IPS-18c (cell line): ENCODE data around the gene CLASP1.
"Not testable (repeated sequence)": the region's sequence is repeated elsewhere in the genome, so short reads cannot be mapped to it uniquely, and the experiment has no call there.

Source experiments
- H3K4me3 ChIP-seq: 2 replicates; pipeline ENCODE4 v1.7.0; 2013; ENCODE audit warnings: low read depth, mild to moderate bottlenecking, low read length, moderate library complexity; ENCODE audit not compliant: insufficient read depth
- H3K9me3 ChIP-seq: one replicate; pipeline ENCODE4 v1.6.1; 2013; ENCODE audit warnings: mild to moderate bottlenecking, low read length, moderate library complexity; ENCODE audit not compliant: control insufficient read depth, insufficient read depth

CLASP1 gene

GRCh38 chr2:121334581-121335293 is 314.5 kb downstream of the CLASP1 start:
- H3K4me3 ChIP-seq, result no peak overlapping the region
- no peaks in the 10 kb centered on the region for H3K9me3 ChIP-seq

GRCh38 chr2:121333834-121334558 is 315.3 kb downstream of the CLASP1 start:
- Histone ChIP-seq H3K4me3 (no peak overlapping the region), H3K9me3 (no peaks in the 10 kb centered on the region)

- no peak overlapping the region for H3K4me3 ChIP-seq
- no peaks in the 10 kb centered on the region for H3K9me3 ChIP-seq
Measured at GRCh38 chr2:121333231-121333630, 316.0 kb downstream of the CLASP1 start.

GRCh38 chr2:121331324-121331723 is 317.9 kb downstream of the CLASP1 start:
- H3K9me3 ChIP-seq, H3K4me3 ChIP-seq: not testable (repeated sequence)

GRCh38 chr2:121330921-121331320 is 318.3 kb downstream of the CLASP1 start:
- no peaks in the 10 kb centered on the region for H3K9me3 ChIP-seq
- H3K4me3 ChIP-seq, result no peak overlapping the region

GRCh38 chr2:121329786-121330185 is 319.5 kb downstream of the CLASP1 start:
- Histone ChIP-seq H3K9me3 (no peaks in the 10 kb centered on the region), H3K4me3 (no peak overlapping the region)

DNA sequence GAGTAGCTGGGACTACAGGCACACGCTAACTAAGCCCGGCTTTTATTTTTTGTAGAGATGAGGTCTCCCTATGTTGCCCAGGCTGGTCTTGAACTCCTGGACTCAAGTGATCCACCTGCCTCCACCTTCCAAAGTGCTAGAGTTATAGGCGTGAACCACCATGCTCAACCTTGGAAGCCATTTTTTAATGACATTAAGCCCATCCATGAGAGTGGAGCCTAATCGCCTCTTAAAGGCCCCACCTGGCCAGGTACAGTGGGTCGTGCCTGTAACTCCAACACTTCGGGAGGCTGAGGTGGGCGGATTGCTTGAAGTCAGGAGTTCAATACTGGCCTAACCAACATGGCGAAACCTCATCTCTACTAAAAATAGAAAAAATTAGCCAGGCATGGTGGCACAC is 322.6 kb downstream of the CLASP1 start:
- no peak overlapping the region for H3K4me3 ChIP-seq

GRCh38 chr2:121324601-121325000 is 324.7 kb downstream of the CLASP1 start:
- Histone ChIP-seq H3K4me3 (no peak overlapping the region), H3K9me3 (no peaks in the 10 kb centered on the region)

More for the DNA sequence above, 322.6 kb downstream of the CLASP1 start:
- no peaks in the 10 kb centered on the region for H3K9me3 ChIP-seq

DNA sequence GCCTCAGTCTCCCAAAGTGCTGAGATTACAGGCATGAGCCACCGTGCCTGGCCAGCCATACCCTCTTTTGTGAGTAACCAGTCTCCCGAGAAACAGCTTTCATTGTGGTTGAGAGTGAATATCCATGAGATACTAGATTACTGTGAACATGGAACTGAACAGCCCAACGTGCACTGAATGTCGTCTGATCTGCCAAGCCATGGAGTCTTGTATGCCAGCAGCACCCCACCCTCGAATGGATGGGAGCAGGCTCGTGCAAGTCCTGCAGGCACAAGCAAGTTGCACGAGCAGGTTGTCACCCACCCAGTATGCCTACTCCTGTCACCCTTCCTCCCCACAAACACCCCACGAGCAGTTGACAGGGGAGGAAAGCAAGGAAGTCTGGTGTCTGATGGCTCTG is 327.8 kb downstream of the CLASP1 start:
- H3K4me3 ChIP-seq, result no peak overlapping the region
- H3K9me3 ChIP-seq, result no peaks in the 10 kb centered on the region

DNA sequence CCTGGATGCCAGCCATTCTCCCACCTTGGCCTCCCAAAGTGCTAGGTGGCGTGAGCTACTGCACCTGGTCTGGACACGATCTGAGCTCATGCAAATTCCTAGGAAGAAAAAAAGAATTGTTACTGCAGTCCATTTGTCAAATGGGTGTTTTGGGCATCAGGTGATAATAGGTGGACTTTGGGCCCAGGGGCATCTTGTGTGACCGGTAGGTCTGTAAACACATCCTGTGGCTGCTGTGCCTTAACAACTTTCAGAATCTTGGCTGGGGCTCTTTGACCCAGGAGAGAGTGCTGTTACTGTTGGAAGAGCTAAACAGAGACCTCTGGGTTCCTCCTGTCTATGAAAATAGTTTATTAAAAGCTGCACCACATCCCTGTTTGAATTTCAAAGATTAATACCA is 329.3 kb downstream of the CLASP1 start:
- Histone ChIP-seq H3K4me3 (no peak overlapping the region), H3K9me3 (no peaks in the 10 kb centered on the region)

DNA sequence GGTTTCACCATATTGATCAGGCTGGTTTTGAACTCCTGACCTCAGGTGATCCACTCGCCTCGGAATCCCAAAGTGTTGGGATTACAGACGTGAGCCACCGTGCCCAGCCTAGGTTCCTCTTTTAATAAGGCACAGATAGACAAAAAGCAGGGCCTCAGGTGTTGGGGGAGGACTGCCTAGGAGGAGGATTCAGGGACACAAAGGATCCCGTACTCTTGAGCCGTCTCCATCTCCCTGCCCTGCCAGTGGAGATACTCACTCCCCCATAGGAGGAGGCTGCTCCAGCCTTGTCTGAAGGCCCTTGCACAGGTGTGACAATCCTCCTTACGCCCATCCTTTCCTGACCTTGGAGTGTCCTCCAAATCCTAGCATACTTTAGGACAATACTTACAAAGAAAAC is 332.3 kb downstream of the CLASP1 start:
- H3K9me3 ChIP-seq, result peaks cover 2% of the 10 kb centered on the region
- H3K4me3 ChIP-seq, result no peak overlapping the region

- H3K9me3 ChIP-seq, H3K4me3 ChIP-seq: not testable (repeated sequence)
Measured at GRCh38 chr2:121313701-121314100, 335.6 kb downstream of the CLASP1 start.

GRCh38 chr2:121309801-121310200 is 339.5 kb downstream of the CLASP1 start:
- Histone ChIP-seq H3K4me3 (no peak overlapping the region), H3K9me3 (peaks cover 2% of the 10 kb centered on the region)

GRCh38 chr2:121309323-121309722 is 339.9 kb downstream of the CLASP1 start:
- Histone ChIP-seq H3K9me3 (peaks cover 2% of the 10 kb centered on the region), H3K4me3 (no peak overlapping the region)

DNA sequence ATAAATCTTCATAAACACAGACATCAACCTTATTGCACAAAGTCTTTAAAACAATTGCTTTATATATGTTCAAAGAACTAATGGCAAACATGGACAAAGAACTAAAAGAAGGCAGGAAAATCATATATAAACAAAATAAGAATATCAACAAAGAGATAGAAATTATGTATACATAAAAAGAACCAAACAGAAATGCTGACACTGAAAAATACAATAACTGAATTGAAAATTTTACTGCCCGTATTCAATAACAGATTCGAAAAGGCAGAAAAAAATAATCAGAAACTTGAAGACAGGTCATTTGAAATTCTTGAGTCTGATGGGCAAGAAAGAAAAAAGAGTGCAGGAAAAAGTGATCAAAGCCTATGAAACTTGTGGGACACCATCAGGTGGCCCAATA is 342.2 kb downstream of the CLASP1 start:
- Histone ChIP-seq H3K4me3 (no peak overlapping the region), H3K9me3 (no peaks in the 10 kb centered on the region)

DNA sequence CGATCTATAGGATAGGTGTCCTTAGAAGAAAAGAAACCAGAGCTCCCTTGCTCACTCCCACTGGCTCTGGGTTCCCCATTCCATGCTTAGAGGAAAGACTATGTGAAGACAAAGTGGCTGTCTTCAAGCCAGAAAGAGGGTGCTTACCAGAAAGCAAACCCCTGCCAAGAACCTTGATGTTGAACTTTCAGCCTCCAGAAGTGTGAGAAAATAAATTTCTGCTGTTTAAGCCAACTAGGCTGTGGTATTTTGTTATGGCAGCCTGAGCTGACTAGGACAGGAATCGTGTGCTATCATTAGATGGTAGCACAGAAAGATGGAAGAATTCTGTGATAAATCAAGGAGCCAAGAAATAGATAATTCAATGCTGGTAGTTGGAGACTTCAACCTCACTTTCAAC is 344.3 kb downstream of the CLASP1 start:
- H3K9me3 ChIP-seq, result no peaks in the 10 kb centered on the region
- no peak overlapping the region for H3K4me3 ChIP-seq

GRCh38 chr2:121303531-121304263 is 345.6 kb downstream of the CLASP1 start:
- no peaks in the 10 kb centered on the region for H3K9me3 ChIP-seq
- no peak overlapping the region for H3K4me3 ChIP-seq

- not testable (repeated sequence) for H3K4me3 ChIP-seq, H3K9me3 ChIP-seq
Measured at GRCh38 chr2:121301190-121301589, 348.1 kb downstream of the CLASP1 start.
